Smooth muscle cell (in vitro differentiated cells): ENCODE results near the gene ZNF385B. TPM values are rescaled to one million over a fixed set of nuclear protein-coding genes. Genes with fewer than 3 reads are reported as not detected.

ENCODE experiments used
- DNase-seq: peaks from one replicate; lab custom pipeline; 2025; ENCODE audit not compliant: unreplicated experiment; lab: John Stamatoyannopoulos, UW
- H2AFZ ChIP-seq: fragments of 200-600 bp; sonication (generic); 2 replicates; pipeline ENCODE4 v1.6.0; 2016; ENCODE audit warnings: antibody characterized with exemption, low read depth, mild to moderate bottlenecking
- H3F3A ChIP-seq: fragments of 200-600 bp; sonication (generic); 2 replicates; pipeline ENCODE4 v1.6.0; 2017; ENCODE audit warnings: antibody characterized with exemption, low read depth
- H3K27ac ChIP-seq: fragments of 200-600 bp; sonication (generic); 2 replicates; pipeline ENCODE4 v1.5.1; 2016; ENCODE audit warnings: low read depth, mild to moderate bottlenecking
- H3K27me3 ChIP-seq: fragments of 200-600 bp; sonication (generic); 2 replicates; pipeline ENCODE4 v1.6.1; 2016; ENCODE audit warnings: low read depth, mild to moderate bottlenecking
- H3K36me3 ChIP-seq: fragments of 200-600 bp; sonication (generic); 2 replicates; pipeline ENCODE4 v1.5.1; 2016; ENCODE audit warnings: low read depth
- H3K4me1 ChIP-seq: fragments of 200-600 bp; sonication (generic); 2 replicates; pipeline ENCODE4 v1.5.1; 2016; ENCODE audit warnings: low read depth
- H3K4me2 ChIP-seq: fragments of 200-600 bp; sonication (generic); 2 replicates; pipeline ENCODE4 v1.6.0; 2016; ENCODE audit warnings: mild to moderate bottlenecking
- H3K4me3 ChIP-seq: fragments of 200-600 bp; sonication (generic); 2 replicates; pipeline ENCODE4 v1.5.1; 2016; ENCODE audit warnings: mild to moderate bottlenecking
- H3K79me2 ChIP-seq: fragments of 200-600 bp; sonication (generic); 2 replicates; pipeline ENCODE4 v1.6.0; 2016; ENCODE audit warnings: low read depth, mild to moderate bottlenecking
- H3K9ac ChIP-seq: fragments of 200-600 bp; sonication (generic); 2 replicates; pipeline ENCODE4 v1.6.0; 2016; ENCODE audit warnings: low read depth
- H3K9me3 ChIP-seq: fragments of 200-600 bp; sonication (generic); replicated peaks from 2 replicates; pipeline ENCODE4 v1.5.1; 2016; ENCODE audit warnings: low read depth
- H4K20me1 ChIP-seq: fragments of 200-600 bp; sonication (generic); 2 replicates; pipeline ENCODE4 v1.6.0; 2016; ENCODE audit warnings: low read depth
- CTCF ChIP-seq: fragments of 200-600 bp; sonication (generic); IDR thresholded peaks from 2 replicates; pipeline ENCODE4 v1.5.1; 2017; ENCODE audit warnings: borderline replicate concordance, mild to moderate bottlenecking, antibody characterized with exemption; ENCODE audit not compliant: insufficient read depth, poor library complexity, severe bottlenecking
- WGBS: methylation state at CpG from one replicate; pipeline ENCODE4 v1.1.7; 2016; ENCODE audit warnings: low lambda C conversion rate; 5-methylcytosine and 5-hydroxymethylcytosine counted together
- polyA plus RNA-seq: library from polyadenylated mRNA; unstranded; fragments of >200 nt; fragmentation: Nextera tagmentation; extraction: Ambion mirVana; gene quantifications from 2 replicates; pipeline ENCODE4 v1.2.1, GENCODE V29; 2016
- total RNA-seq: library from RNA; depleted of rRNA; stranded (reverse); fragments of >200 nt; gene quantifications from 2 replicates; pipeline ENCODE4 v1.2.3, GENCODE V29; 2014

Gene ZNF385B
- total and polyA plus RNA-seq, 2 experiments from 2014 or later = 1.4 to 3.2 TPM

DNA sequence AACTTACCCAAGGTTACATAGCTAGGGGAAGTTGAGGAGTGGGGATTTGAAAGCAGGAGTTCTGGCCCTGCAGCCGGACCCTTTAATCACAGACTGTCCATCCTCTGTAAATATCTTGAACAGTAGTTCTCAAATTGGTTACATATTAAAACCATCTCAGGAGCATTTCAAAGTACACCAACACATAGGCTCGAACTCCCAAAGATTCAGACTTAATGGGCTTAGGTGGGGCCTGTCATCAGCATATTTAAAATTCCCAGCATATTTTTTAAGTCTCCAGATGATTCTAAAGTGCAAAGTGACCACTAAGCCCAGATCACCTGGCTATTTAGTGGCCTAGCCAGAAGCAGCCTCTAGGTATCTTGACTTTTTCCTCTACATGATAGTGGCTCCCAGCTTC, 192.2 kb downstream of the ZNF385B start:
- H3K9me3 ChIP-seq = no peaks in the 10 kb centered on the region
- WGBS = 77% methylated on average over 2 of the region's 2 CpGs
- H3K79me2 ChIP-seq = no peaks in the 10 kb centered on the region
- H3K27ac ChIP-seq = no peak overlapping the region
- H2AFZ ChIP-seq = no peak overlapping the region
- no peak overlapping the region for H3K4me3 ChIP-seq
- no peaks in the 10 kb centered on the region for H3K4me1 ChIP-seq
- no peaks in the 10 kb centered on the region for H3K36me3 ChIP-seq
- no peaks in the 10 kb centered on the region for H3K27me3 ChIP-seq
- no peak for DNase-seq
- H4K20me1 ChIP-seq = no peaks in the 10 kb centered on the region
- no peak overlapping the region for H3K9ac ChIP-seq
- H3F3A ChIP-seq = no peaks in the 10 kb centered on the region
- TF ChIP-seq CTCF = no peak
- H3K4me2 ChIP-seq = no peak overlapping the region

- Histone ChIP-seq H3K27ac (no peak overlapping the region), H3K79me2 (no peaks in the 10 kb centered on the region), H3K4me1 (no peaks in the 10 kb centered on the region), H3F3A (no peaks in the 10 kb centered on the region), H3K9me3 (no peaks in the 10 kb centered on the region), H3K9ac (no peak overlapping the region), H2AFZ (no peak overlapping the region), H4K20me1 (no peaks in the 10 kb centered on the region), H3K27me3 (no peaks in the 10 kb centered on the region), H3K4me2 (no peak overlapping the region), H3K4me3 (no peak overlapping the region), H3K36me3 (no peaks in the 10 kb centered on the region)
- TF ChIP-seq CTCF = no peak
- DNase-seq = no peak
- 93% methylated on average over 12 of the region's 12 CpGs for WGBS
Observed at GRCh38 chr2:179664972-179665812, 196.2 kb downstream of the ZNF385B start.

DNA sequence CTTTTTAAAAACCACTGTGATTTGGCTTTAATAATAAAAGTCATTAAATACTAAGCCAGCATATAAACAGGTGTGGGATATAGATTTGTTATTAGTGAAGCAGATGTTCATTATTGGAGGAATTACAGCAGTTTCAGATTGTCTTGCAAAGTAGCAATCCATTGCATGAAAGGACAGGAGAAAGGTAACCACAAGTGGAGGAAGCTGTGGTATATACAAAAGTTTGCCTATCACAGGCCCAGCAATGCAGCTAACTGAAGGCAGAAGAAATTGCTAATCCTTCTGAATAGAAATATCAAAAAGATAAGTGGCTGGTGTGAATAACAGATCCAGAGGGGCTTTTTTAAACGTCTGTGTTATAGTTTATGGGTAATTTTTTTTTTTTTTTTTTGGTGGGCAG, 199.4 kb downstream of the ZNF385B start:
- DNase-seq = no peak
- Histone ChIP-seq H3K27ac (no peak overlapping the region), H3K9ac (no peak overlapping the region), H3K4me3 (no peak overlapping the region), H3K79me2 (no peaks in the 10 kb centered on the region), H2AFZ (no peak overlapping the region), H3K4me2 (no peak overlapping the region), H4K20me1 (no peaks in the 10 kb centered on the region), H3F3A (no peaks in the 10 kb centered on the region), H3K36me3 (no peaks in the 10 kb centered on the region), H3K4me1 (no peaks in the 10 kb centered on the region), H3K9me3 (no peaks in the 10 kb centered on the region), H3K27me3 (no peaks in the 10 kb centered on the region)
- WGBS = 76% methylated on average over 1 of the region's 1 CpG
- TF ChIP-seq CTCF = no peak

GRCh38 chr2:179657068-179657595, 204.3 kb downstream of the ZNF385B start:
- no peak for TF ChIP-seq CTCF
- DNase-seq = no peak
- 95% methylated on average over 6 of the region's 6 CpGs for WGBS

More at GRCh38 chr2:179657068-179657595, 204.3 kb downstream of the ZNF385B start:
- no peaks in the 10 kb centered on the region for H3K27me3 ChIP-seq
- H4K20me1 ChIP-seq = no peaks in the 10 kb centered on the region
- H3K79me2 ChIP-seq = no peaks in the 10 kb centered on the region
- no peak overlapping the region for H3K4me2 ChIP-seq
- no peak overlapping the region for H3K27ac ChIP-seq
- H3K4me3 ChIP-seq = no peak overlapping the region
- no peaks in the 10 kb centered on the region for H3K9me3 ChIP-seq
- H3K4me1 ChIP-seq = no peaks in the 10 kb centered on the region
- H2AFZ ChIP-seq = no peak overlapping the region
- H3K9ac ChIP-seq = no peak overlapping the region
- no peaks in the 10 kb centered on the region for H3F3A ChIP-seq
- no peaks in the 10 kb centered on the region for H3K36me3 ChIP-seq
